NCI-H748 treated with DMSO at 0.1 percent for 48 hours (cell line): ENCODE data around the gene RNF220.
"Not testable (repeated sequence)": the region's sequence is repeated elsewhere in the genome, so short reads cannot be mapped to it uniquely, and the experiment has no call there.

Experiments
- DNase-seq: peaks from one replicate; lab custom pipeline; 2025; lab: John Stamatoyannopoulos, UW

Gene RNF220

DNA sequence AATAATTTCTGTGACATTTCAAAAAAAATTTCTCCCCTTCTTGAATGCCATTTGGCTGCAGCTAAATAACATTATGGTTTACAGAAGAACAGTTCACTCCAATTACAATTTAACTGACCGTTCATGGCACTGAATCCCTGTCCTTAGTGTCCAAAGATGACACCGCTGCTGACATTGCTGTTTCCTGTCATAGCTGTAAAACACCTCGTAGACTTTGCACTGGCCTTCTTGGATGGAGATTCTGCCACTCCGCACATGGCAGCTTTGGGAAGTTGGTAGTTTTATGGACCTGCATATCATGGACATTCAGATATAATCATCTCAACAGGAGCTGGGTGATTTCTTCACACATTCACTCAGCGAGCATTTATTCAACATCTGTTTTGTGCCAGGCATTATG lies 274.4 kb downstream of the RNF220 start:
- DNase-seq = no peak

DNA sequence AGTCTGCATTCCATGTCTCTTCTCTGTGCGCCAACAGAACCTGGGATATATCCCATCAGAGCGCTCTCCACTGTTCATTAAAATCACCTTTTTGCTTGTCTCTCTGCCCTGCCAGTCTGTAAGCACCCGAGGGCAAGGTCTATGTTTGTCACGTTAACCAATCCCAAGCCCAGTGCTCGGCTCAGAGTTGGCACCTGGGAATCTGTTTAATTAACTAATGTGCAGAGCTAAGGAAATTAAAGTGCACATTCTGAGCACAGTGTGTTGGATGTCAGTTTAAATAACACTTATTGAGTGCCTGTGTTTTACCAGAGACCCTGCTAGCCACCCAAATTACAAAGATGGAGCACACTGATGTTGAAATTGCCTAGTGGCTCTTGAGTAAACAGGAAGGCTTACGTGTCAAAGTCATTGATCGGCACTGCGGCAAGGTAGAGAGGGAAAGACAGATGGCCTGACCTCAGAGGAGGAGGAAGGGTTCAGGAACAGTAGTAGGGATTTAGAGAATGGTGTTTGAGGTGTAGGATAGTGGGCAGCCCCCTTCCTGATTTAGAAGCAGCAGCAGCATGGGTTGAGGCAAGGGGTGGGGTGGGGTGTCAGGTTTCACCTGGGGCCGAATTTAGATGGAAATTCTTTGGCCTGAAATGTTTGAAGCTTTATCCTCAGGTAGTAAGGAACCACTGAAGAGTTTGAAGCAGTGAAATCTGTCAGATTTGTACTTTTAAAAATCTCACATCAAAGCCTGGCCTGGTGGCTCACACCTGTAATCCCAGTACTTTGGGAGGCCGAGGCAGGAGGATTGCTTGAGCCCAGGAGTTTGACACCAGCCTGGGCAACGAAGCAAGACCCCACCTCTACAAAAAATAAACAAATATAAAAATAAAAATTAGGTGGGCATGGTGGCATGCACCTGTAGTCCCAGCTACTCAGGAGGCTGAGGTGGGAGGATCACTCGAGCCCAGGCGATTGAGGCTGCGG lies 277.1 kb downstream of the RNF220 start:
- no peak for DNase-seq

DNA sequence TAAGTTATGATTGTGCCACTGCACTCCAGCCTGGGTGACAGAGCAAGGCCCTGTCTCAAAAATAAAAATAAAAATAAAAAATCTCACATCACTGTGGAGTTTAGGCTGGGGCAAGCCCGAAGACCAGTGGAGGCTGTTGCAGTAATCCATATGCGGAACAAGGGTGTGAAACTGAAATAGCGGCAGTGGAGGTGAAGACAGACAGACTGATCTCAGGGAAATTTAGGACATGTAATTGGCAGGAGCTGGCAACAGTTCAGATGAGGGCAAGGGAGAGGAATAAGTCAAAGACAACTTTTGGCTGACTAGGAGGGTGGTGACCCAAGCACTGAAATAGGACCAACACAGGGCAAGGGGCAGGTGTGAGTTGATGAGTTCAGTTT lies 277.8 kb downstream of the RNF220 start:
- no peak for DNase-seq

DNA sequence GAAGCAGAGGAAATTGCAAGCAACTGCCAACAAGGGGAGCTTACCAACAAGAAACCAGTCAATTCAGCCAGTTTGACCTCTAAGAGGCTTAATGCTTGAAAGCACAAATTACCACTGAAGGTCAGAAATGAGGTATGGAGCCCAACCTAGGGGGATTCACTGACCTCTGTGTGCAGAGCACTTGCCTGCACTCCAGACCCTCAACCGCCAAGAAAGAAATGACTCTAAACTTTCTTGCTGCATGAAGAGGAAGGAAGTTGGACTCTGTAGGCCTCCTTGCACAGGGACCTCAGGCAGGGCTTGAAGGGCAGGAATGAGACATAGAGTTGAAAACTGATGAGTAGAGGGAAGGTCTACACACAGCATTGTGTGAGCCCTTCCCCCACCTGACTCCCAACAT lies 279.5 kb downstream of the RNF220 start:
- no peak for DNase-seq

DNA sequence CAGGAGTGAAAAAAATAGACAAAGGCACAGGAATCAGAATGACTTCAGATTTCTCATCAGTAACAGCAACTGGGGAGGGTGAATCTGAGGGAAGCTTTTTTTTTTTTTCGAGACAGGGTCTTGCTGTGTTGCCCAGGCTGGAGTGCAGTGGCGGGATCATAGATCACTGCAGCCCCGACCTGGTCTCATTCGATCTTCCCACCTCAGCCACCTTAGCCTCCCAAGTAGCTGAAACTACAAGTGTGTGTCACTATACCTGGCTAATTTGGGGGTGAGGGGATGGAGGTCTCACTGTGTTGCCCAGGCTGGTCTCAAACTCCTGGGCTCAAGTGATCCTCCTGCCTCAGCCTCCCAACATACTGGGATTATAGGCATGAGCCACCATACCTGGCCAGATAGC lies 280.2 kb downstream of the RNF220 start:
- no peak for DNase-seq

DNA sequence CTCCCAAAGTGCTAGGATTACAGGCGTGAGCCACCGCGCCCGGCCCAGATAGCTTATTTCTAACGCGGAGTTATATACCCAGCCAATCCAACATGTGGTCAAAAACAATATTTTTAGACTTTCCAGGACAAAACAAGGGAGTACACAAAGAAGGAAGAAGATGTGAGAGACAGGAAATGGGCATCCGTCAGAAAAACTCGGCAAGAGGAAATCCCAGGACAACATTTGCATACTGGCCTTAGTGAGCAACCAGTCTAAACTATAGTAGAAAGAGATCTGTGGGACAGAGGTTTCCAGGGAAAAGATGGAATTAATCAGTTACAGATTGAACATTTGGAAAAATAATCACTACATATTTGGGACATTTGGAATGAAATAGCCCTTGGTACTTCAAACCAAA lies 280.8 kb downstream of the RNF220 start:
- no peak for DNase-seq

DNA sequence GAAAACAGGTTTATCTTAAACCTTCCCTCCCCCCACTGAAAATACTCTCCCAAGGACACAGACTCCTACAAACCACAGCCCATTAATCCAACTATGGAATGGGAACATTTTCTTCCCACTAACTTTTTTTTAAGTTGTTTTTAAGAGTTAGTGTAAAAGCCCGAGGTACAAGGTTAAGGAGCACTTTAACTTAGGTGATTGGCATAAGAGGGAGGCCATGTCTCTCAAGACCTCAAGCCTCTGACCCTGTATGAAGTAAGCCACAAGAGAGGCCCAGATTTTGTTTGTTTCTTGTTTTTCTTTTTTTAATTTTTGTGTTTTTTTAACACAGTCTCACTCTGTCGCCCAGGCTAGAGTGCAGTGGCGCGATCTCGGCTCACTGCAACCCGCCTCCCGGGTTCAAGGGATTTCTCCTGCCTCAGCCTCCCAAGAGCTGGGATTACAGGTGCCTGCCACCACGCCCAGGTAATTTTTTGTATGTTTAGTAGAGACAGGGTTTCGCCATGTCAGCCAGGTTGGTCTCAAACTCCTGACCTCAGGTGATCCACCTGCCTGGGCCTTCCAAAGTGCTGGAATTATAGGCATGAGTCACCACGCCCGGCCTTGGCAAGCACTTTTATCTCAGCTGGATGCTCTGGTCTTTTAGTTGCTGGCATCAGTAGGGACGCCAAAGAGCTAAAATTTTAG lies 283.8 kb downstream of the RNF220 start:
- DNase-seq = no peak

DNA sequence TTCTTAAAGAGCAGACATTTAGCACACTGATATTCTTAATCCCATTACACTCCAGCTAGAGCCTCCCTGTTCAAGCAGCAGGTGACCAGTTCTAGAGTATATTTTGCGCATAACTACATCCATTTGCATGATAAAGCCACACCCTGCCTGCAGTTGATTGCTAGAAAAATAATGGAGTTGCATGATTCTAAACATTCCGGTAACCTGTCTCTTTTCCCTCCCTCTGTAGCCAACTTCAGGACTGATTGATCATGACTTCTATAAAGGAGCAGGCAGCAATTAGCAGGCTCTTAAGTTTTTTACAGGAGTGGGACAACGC lies 284.4 kb downstream of the RNF220 start:
- no peak for DNase-seq

DNA sequence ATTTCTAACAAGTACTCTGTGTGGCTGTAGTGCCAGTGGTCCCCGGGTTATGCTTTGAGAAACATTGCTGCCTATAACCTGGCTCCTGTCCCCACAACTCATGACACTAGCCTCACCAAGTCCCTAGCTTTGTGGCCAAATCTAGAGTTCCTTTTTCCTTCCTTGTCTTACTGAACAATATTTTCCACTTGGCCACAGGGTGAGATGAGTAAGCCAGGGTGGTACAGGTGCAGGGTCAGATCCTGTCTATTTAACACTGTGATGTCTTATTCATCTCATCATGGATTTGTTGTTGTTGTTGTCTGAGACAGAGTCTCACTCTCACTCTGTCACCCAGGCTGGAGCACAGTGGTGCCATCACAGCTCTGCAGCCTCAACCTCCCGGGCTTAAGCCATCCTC lies 288.1 kb downstream of the RNF220 start:
- DNase-seq = no peak

DNA sequence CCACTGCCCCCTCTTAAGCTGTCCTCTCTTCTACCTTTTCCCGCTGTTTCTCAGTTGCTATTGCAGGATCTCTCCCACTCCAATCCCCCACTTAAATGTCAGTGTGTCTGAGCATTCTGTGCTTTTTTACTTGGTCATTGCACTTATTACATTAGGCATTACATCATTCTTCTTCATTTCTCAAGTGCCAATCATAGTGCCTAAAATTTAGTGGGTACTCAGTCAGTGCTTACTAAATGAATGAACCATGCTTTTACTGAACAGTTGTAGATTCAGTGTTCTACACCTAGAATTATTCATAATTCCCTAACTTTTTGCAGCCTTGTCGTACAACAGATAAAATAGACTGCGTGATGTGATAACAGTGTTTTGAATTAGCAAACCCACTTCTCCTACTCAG lies 288.8 kb downstream of the RNF220 start:
- DNase-seq = no peak

DNA sequence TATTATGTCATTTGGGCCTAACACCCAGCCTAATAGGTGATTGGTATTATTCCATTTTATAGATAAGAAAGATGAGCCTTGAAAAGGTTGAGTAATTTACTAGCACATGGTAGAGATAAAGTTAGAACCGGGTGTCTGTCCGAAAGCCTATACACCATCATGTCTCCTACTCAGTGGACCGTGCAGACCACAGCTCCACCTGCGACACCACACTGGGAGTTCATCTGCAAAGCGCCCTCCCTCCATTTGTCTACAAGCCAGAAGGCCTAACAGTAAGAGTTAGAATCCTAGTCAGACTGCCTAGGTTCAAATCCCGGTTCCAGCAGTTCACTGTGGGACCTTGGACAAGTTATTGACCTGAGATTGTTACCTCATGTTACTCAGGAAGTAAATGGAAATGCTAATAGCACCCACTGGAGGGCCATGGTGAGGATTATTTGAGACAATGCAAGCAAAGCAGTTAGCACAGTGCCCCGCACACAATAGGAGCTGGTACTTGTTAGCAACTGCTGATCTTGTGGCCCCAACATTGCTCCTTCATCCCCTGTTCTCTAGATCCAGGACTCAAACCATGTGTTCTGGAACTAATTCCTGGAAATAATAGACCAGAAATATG lies 289.9 kb downstream of the RNF220 start:
- no peak for DNase-seq

DNA sequence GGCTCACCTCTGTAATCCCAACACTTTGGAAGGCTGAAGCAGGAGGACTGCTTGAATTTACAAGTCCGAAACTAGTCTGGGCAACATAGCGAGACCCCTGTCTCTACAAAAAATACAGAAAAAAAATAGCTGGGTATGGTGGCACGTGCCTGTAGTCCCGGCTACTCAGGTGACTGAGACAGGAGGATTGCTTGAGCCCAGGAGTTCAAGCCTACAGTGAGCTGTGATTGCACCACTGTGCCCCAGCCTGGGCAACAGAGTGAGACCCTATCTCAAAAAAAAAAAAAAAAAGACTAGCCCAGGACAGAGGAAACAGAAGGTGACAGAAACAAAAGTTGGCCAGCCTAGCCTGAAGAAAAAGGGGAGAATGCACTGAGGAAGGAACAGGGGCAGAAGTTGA lies 290.6 kb downstream of the RNF220 start:
- DNase-seq = no peak

DNA sequence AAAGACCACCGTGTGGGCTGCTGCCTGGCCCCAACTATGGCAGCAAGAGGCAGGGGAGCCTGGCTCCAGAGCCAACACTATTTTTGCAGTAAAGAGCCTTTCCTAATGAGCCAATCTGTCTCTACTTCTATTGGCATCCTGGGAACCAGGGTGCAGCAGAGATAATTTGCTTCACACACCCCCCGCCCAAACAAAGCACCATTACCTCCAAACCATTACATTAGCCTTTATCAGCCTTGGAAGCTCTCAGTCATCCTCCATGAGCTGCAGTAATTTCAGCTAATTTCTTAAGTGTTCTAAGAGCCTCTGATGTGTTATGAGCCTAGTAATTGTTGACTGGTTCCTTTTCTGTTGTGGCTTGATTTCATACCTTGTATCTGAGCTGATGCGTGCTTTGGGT lies 291.0 kb downstream of the RNF220 start:
- DNase-seq = no peak

DNA sequence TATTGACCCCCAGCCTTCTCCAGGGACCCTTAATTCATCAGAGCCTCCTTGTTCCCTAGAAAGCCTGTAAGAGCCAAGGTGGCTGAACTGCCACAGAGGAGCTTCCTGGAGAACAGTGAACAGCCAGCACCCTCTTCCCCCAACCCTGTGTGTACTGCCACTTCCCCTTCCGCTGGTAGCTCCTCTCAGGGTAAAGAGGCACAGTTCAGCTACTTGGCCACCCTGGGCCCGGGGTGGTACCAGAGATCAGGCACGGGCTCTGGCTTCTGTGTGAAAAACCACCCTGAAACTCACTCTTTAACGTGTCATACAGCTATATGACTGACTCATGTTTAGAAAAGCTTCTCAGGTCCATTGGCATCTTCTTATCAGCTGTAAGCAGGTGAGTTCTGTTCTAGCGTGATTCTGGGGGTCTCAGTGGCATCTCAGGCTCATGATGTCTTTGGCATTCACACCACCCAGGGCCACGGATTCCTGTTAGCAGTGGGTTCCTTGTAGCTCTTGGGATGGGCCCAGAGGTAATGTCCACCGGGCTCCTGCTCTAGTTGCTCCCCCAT lies 291.8 kb downstream of the RNF220 start:
- no peak for DNase-seq

DNA sequence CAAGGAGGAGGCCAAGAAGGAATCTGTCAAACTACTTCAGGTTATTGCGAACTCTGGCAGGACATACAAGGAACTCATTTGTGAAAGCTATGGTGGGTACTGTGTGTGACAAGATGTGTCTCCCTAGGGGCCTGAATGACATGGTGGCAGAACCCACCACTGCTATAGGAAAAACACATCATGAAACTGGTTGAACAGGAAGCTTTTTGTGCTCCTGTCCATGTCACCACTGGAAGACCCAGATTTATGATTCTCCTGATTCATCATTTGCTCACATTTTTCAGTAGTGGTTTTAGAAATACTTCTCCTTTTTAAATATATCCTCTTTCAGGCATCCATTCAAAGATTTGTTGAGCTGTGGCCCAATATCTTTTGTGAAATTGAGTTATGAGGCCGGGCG lies 293.1 kb downstream of the RNF220 start:
- no peak for DNase-seq

DNA sequence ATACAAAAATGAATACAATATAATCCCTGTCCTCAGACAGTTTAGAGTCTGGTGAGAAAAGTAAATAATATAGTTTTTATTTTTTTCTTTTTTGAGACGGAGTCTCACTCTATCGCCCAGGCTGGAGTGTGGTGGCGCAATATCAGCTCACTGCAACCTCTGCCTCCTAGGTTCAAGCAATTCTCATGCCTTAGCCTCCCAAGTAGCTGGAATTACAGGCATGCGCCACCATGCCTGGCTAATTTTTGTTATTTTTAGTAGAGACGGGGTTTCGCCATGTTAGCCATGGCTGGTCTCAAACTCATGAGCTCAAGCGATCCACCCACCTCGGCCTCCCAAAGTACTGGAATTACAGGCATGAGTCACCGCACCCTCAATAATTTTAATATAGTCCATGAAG lies 294.3 kb downstream of the RNF220 start:
- DNase-seq = not testable (repeated sequence)

DNA sequence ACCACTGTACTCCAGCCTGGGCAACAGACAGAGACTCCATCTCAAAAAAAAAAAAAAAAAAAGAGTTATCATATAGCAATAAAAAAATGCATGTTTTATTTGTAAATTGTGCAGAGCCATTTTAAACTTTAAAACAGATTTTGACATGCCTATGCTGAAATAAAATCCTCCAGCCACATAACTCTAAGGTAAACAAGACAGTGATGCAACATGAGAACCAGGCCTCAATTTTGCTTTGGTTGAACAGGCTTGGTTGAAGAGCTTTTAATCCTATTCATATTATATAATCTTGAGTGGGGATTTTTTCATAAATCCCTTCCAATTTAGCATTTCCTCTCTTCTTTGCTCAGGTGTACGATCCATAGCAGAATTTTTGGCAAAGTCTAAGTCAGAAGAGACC lies 295.5 kb downstream of the RNF220 start:
- no peak for DNase-seq

DNA sequence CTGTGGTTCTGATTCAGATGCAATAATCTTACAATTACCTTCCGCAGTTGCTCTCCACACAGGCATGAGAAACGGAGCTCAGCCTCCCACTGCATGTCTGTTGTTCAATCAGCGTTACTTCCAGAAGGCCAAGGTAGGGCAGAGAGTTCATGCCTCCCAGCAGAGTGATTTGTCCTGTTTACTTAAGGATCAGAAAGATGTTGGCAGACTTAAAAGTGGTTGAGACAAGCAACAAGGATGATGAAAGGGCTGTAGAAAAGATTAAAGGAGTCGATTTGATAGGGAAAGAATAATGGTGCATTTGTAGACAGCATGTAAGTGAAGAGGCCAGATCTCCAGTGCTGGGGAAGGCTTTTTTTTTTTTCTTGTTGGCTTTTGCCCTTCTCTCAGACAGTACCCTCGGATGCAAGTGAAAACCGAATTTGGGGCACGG lies 296.1 kb downstream of the RNF220 start:
- no peak for DNase-seq
